ENCODE data around the gene CCT6B.
"Not testable (repeated sequence)": the region's sequence is repeated elsewhere in the genome, so short reads cannot be mapped to it uniquely, and the experiment has no call there.

CCT6B gene

DNA sequence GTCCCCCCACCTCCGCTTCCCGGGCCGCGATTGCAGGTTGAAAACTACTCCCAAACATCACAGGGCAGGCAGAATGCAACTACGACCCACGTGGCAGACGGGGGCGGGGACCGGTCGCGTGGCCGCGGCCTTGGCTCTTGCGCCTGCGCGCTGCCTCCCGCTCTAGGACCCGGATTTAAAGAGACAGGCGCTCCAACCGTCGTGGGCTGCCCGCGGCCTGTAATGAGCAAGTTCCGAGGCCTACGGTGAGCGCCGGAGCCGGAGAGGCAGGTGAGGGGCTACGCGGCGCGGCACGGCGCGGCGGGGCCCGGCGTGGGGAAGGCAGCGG lies 19.1 kb upstream of the CCT6B start, which contains the start of gene LIG3:
Gene LIG3 (plus strand): TSS at position 160 of the 328 bp plus-strand sequence. CDS start 2,494 bp downstream, outside the sequence.
- peak; percentile 87 to 93 for DNase-seq (ENCODE audit: low read depth in 2 of 2)

DNA sequence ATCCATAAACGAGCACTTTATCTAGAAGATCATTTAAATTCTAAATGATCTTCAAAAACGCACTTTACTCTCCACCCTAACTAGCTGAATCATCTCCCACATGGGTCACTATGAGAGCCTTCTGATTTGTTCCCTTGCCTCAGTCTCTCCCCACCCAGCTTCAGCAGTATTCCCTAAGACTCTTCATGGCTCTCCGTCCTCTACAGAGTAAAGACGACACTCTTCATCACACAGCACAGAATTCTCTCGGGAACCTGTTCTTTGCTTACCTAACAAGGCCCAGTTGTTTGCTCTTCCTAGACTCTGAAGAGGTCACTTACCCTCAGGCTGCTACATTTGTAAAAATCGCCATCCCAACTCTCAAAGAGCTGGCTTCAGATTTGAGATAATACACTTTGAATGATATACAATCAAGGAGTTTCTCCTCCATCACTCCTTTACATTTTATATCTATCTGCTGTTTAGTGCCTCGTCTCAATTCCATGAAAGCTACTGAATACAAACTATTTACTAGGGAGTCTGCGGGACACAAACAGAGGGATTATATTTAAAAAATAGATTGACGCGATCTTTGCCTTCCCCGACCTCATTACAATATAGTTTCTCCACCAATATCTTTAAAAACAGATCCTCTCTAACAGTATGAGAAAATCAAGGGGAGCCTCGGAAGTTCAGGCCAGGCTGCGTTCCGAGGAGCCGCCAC lies 18.5 kb upstream of the CCT6B start:
- no peak for DNase-seq (ENCODE audit: low read depth in 2 of 2)

DNA sequence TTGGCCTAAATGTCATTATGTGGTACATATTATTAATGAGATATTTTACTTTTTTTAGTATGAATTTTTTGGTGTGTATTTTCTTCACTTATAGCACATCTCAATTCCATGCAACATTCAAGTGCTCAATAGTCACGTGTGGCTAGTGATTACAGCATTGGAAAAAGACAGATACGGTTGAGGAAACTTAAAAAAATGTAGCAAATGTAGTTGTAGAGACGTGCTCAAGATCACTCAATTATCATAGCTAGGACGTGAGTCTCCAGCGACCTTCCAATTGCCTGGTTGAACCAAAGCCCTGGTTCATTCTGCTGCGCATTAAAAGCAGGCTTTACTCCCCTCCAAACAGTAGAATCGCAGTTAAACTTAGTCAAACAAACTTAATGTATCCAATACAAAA lies 17.9 kb upstream of the CCT6B start:
- no peak for DNase-seq (ENCODE audit: low read depth in 2 of 2)

DNA sequence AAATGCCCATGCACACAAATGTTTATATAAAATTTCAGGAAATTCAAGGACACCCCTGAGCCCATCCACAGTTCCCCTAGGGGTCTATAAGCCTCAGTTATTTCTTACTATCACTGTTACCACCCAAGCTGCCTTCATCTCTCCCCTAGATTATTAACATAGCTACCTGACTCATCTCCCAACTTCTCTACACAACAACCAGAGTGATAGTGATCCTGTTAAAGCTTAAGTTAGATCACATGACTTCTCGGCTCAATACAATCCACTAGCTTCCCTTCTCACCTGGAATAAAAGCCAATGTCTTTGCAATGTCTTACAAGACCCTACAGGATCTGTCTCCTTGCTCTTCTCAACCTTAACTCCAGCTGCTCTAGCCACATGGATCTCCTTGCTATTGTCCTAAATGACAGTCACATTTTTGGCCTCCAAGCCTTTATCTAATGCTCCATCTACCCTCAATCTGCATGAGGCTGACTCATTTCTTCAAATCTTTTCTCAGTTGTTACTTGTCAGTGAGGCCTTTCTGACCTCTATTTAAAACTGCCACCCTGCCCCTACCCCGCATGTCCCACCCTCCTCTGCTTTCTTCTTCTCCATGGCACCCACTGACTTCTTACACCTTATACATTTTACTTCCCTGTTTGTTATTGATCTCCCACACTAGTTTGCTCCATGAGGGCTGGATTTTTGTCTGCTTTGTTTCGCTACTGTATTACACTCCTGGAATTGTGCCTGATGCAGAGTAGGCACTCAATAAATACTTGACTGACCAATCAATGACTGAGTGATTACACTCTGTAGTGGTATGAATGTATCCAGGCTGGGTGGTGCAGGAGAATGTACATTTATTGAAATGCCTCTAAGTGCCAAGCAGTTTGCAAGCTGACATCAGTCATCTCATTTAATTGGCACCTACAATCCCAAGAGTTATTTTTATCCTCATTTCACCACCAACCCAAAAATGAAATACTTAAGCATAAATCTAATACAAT lies 13.8 kb upstream of the CCT6B start:
- no peak for DNase-seq (ENCODE audit: low read depth in 2 of 2)

DNA sequence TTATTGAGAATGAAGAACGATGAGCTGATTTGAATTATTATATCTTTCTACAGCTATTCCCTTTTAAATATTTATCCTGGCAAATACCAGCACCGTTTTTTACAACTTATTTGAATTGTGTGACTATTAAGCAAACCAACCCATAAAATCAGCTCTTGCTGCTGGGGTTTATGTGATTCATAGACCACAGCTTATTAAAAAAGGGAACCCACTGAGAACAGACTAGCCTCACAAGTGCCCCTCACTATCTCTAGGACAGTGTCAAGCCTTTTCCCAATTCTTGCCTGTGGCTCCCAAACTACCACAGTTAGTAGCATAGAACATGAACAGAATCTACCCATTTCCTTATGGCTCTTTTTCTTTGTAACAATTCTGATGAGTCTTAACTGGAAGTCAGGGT lies 12.9 kb upstream of the CCT6B start:
- DNase-seq (ENCODE audit: low read depth in 2 of 2), result no peak

DNA sequence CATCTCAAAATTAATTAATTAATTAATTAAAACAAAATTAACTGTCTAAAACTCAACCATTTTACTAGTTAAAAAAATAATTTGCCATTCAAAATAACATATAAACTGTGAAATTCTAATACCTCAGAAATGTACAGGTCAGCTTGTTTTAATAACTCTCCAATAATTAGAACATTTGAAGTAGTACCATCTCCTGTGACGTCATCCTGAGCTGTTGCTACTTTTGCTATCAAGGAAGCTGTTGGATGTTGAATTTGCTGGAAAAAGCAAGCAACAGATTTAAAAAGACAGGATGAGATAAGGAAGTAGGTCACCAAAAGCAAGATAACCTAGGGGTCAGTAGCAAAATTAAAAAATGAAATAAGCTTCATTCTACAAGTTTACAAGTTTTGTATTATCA lies 2.8 kb downstream of the CCT6B start:
- DNase-seq (ENCODE audit: low read depth in 2 of 2), result no peak

DNA sequence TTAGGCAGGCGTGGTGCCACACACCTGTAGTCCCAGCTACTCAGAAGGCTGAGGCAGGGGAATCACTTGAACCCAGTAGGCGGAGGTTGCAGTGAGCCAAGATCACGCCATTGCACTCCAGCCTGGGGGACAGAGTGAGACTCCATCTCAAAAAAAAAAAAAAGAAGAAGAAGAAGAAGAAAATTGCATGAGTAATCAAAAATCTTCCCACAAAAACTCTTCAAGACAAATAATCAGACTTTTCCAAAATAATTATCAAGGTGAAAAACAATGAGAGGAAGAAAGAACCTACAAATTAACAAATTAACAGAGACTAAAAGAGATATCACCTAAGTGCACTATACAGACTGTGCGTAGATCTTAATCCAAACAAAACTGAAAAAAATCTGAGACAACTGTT lies 10.5 kb downstream of the CCT6B start:
- not testable (repeated sequence) for DNase-seq (ENCODE audit: low read depth in 2 of 2)

DNA sequence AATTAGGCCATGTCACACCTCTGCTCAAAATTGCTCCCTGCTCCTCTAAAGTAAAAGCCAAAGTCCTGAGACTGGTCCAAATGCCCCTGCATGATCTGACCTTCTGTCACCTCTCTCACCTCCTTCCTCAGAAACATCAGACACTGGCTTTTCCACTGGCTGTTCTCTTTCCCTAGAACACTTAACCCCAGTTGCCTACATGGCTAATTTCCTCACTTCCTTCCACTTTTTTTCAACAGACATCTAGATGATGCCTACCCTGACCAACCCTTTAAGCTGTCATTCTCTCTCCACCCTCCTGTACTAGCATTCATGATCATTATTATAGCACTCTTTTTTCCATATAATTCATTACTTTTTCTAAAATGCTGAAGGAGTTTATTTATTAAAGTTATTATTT lies 31.0 kb downstream of the CCT6B start:
- no peak for DNase-seq (ENCODE audit: low read depth in 2 of 2)

DNA sequence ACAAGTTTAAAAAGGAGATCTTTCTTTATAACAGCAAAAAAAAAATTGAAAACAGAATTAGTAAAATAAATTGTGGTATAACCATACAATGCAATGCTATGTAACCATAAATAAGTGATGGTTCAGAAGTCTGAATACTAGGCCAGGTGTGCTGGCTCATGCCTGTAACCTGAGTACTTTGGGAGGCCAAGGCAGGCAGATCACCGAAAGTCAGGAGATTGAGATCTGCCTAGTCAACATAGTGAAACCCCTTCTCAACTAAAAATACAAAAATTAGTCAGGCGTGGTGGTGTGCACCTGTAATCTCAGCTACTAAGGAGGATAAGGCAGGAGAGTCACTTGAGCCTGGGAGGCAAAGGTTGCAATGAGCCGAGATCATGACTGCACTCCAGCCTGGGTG lies 34.6 kb downstream of the CCT6B start:
- DNase-seq (ENCODE audit: low read depth in 2 of 2), result no peak

DNA sequence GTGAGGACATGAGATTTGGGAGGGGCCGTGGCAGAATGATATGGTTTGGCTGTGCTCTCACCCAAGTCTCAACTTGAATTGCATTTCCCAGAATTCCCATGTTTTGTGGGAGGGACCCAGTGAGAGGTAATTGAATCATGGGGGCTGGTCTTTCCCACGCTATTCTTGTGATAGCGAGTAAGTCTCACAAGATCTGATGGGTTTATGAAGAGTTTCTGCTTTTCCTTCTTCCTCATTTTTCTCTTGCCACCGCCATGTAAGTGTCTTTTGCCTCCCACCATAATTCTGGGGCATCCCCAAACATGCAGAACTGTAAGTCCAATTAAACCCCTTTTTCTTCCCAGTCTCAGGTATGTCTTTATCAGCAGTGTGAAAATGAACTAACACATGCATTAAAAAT lies 40.6 kb downstream of the CCT6B start:
- DNase-seq (ENCODE audit: low read depth in 2 of 2), result no peak

DNA sequence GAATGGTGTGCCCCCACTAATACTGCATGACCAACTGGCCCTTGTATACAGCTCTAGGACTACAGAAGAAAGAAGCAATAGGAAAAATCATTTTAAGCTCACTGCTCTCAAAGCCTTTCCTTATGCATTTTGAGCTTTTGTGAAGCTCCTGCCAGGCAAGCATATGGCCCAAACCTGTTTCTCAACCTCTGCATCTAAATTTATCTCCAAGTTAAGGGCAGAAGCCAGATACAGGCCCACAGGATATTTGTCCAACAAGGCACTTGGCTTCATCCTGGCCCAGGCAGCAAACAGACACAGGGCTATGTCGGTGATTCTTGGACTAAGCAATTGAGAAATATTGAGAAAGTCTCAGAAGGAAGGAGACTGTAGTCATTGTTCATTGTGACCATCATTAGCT lies 43.9 kb downstream of the CCT6B start:
- DNase-seq (ENCODE audit: low read depth in 2 of 2), result no peak

DNA sequence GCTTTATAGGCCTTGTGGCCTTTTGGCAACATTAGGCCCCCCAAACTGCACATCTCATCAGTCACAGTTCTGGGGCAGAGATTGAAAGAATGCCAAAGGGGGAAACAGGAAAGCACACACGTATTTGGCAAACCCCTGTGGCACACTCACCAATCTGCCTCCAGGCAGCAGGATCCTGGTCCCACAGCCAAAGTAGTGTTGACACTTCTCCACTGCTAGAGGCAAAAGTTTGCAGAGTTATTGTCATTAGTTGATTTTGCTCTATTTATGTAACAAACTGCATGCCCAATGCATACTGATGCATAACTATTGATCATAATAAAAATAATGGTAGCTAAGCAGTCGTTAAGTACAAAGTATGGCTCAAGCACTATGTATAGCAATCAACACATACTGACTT lies 45.1 kb downstream of the CCT6B start:
- DNase-seq (ENCODE audit: low read depth in 2 of 2), result no peak

DNA sequence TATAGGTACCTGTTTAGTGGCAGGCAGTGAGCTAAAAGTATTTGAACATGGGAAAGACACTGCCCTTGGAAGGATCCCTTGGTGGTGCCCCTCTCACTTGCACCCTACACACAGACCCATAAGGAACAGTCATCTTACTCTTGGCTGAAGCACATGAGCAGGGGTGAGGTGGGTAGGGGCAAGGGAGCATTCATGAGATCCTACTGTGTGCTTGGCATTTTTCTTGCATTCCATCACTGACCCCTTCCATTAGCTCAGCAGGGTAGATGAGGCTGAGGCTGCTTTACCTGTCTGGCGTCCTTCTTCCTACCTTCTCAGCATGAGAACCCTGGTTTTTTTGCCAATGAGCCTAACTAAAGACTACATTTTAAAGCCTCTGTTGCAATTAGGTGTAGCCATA lies 48.3 kb downstream of the CCT6B start:
- no peak for DNase-seq (ENCODE audit: low read depth in 2 of 2)

DNA sequence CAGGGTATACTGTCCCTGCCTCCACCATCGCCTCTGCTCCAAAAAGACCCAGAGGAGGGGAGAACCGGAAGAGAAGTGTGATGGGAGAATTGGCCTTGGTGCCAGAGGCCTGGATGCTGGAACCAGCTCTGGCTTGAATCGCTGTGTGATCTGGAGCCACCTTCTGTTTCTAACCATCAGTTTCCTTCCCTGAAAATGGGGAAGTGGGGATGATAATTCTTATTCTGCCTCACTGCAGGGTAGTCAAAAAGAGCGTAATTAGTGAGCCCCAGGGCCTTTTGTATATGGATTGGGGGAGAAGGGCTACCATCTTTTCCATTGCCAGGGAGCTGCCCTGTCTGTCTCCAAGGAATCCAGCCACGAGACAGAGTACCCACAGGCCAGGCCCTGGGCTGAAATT lies 52.2 kb downstream of the CCT6B start:
- DNase-seq (ENCODE audit: low read depth in 2 of 2), result no peak

DNA sequence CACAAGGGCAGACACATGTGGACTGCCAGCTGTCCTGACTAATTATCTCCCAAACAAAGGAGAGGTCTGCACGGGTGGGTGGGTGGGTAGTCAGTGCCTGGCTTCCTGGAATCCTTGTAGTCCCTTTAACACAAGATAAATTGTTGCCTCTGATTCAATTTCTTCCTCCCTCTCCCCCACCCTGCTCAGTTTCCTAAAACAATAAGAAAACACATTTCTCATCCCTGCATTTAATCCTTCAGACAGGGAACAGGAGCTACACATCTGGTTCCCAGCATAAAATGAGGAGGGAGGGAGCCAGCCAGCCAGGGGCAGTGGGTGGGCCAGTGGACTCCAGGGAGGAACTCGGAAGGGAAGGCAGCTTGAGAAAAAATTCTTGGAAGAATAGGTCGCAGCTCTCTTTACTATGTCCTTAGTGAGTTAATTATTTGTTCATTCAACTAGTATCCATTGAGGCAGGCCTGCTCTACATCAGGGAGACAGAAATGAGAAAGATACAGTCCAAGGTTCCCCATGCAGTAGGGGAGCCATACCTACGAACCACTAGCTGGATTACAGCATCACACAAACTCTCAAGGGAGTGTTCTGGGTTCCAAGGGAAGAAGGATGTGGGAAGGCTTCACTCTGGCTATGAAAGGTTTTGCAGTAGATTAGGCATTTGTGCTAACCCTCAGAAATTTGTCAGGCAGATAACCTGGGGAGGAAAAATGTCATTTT lies 58.3 kb downstream of the CCT6B start:
- no peak for DNase-seq (ENCODE audit: low read depth in 2 of 2)

DNA sequence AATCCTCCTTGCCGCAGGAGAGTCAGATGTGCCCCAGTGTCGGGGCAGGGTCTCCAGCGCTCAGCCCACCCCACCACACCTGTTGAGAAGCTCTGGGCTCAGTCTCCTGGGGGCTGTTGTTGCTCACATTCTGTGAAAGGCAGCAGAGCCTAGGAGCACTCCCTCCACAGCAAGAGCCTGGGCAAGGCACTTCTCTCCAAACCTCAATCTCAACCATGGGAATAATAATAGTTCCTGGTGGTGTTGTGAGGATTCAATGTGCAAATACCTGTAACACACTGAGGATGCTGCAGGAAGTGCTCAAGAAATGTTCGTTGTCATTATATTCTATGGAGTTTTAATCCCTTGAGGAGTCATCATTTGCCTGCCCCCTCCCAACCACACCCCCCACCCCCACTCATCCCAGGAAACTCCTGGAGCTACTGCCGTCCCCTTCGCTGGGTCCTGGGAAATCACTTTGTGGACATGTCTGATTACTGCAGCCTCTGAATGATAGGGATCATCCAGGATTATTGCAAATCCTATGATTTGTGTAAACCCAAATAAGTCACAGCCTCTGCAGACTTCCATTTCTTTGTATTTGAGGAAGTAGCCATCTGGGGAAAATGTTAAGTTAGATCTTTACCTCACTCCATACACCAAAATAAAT lies 61.5 kb downstream of the CCT6B start:
- no peak for DNase-seq (ENCODE audit: low read depth in 2 of 2)

DNA sequence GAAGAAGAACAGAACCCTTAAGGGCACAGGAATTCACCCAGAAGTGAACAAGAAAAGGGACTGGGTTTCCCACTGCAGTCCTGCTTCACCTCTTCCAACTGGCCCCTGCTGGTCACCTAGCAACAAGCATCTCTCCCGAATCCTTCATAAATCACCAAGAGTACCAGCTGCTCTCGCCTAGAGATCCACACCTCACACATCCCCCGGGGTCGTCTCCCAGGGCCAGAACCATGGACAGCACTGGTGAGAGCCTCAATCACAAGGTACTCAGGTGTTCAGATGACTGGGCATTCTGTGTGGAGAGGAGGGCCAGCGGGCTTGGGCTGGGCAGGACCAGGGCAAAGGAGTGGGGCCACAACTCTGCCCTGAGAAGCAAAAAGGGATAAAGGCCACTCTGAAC lies 65.9 kb downstream of the CCT6B start:
- DNase-seq (ENCODE audit: low read depth in 2 of 2), result no peak

DNA sequence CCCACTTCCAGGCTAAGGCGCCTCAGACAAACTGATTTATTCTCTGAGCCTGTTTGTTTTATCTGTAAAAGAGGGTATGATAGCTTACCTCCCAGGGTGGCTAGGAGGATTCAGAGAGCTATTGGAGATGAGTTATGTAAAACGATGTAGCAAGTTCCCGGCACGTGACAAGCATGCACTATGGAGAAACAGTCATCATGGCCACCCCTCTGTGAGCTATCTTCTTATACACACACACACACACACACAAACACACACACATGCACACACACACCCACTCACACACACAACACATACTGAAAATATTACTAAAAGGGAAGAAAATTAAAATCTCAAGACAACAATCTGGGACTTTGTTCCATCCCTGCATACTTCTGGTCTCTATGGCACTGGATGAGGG lies 66.3 kb downstream of the CCT6B start:
- DNase-seq (ENCODE audit: low read depth in 2 of 2), result no peak

DNA sequence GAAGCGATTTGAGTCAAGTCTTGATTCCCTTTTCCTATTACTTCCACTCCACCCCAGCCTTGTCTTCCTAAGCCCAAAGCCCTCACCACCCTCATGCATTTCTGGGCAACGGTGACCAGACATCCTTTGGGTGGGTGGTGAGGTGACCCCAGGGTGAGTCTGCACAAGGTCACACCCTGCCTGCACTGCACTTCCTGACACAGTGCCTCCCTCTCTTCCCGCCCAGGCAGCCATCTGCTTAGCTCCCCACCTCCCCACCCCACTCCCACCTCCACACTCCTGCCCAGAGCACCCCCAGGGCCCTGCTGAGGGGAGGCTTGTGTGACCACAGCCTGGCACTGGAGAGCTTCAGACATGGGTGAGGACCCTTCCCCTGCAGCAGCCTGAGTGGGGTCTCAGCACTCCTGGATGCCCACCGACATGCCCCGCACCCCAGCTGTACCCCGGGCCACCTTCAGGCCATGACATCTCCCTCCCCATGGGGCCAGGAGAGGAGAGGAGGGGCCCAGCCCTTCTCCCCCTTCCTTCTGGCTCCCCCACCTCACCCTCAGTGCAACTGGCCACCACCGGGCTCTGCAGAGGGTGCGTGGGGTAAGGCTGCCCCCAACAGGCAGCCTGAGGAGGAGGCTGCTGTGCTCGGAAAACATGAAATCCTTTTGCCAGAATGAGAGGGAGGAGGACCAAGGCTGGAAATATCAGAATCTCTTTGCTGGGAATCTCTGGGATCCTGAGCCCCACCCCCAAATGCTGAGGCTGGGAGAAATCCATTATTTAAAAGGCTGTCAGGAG lies 68.6 kb downstream of the CCT6B start:
- peak; percentile 7 to 9 for DNase-seq (ENCODE audit: low read depth in 2 of 2)

DNA sequence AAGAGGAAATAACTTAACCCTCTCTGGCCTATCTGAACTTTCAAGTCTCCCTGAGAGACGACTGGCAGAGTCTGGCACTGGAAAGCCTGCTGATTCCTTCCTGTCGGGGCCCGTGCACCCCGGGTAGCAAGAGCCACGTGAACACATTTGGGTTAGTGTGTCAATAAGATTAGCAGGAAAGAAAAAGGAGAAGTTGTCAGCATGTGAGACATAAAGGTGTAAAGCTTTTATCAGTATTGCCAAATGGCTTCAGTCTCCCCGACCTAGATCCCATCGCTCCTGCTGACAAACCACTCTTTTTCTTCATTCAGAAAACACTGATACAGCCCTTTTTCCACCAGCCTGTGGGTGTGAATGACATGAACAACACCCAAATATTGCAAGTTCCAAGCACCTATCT lies 74.4 kb downstream of the CCT6B start:
- no peak for DNase-seq (ENCODE audit: low read depth in 2 of 2)

DNA sequence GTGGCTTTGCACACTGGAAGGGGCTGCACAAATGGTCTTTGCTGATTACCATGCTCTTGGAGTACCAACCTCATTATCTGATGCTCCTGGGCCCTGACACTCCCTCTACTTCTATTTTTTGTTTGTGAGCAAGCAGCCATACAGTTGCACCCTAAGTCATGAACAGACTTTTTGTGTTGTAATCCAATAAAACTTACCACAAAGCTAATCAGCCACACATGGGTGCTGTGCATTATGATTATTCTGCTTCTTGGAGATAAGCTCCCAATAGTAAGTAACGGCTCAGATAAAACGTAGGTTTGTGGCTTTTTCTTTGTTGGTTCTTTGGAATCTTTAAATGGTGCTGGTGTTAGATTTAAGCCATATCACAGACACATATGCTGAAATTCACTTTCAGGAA lies 76.2 kb downstream of the CCT6B start:
- no peak for DNase-seq (ENCODE audit: low read depth in 2 of 2)
